Bronchial epithelial cell (primary cell): ENCODE data around the gene PTPRN2. TPM values are rescaled to one million over a fixed set of nuclear protein-coding genes. Genes with fewer than 3 reads are reported as not detected.

Experiments used
- DNase-seq: peaks from one replicate; pipeline ENCODE4 v3.0.0-alpha.2; 2010; ENCODE audit warnings: low read depth
- FAIRE-seq: peaks from 2 replicates; lab custom pipeline; 2011; peaks lifted over from hg19 to GRCh38; lab: Jason Lieb, UNC
- H3K27me3 ChIP-seq: 2 replicates; pipeline ENCODE4 v1.5.1; 2011; ENCODE audit warnings: low read length; ENCODE audit not compliant: control insufficient read depth, insufficient read depth
- H3K36me3 ChIP-seq: 2 replicates; pipeline ENCODE4 v1.5.1; 2011; ENCODE audit warnings: low read length; ENCODE audit not compliant: control insufficient read depth, insufficient read depth
- H3K4me3 ChIP-seq: 2 replicates; pipeline ENCODE4 v1.5.1; 2011; ENCODE audit warnings: mild to moderate bottlenecking, low read depth, low read length, control low read depth
- CTCF ChIP-seq: IDR thresholded peaks from 2 replicates; pipeline ENCODE4 v1.5.1; 2011; ENCODE audit warnings: mild to moderate bottlenecking, moderate library complexity, low read length, control low read depth, inconsistent platforms; ENCODE audit not compliant: insufficient read depth, severe bottlenecking
- total RNA-seq: library from RNA; depleted of rRNA; stranded (reverse); fragments of >200 nt; gene quantifications from 2 replicates; pipeline ENCODE4 v1.2.1, GENCODE V29; 2014

PTPRN2 gene
- total RNA-seq, 1 donor from 2014 or later = 1.1 TPM

GRCh38 chr7:158445421-158446175, 142.0 kb downstream of the PTPRN2 start:
- Histone ChIP-seq H3K27me3 (no peaks in the 10 kb centered on the region), H3K36me3 (no peaks in the 10 kb centered on the region), H3K4me3 (no peak overlapping the region)
- DNase-seq = no peak
- no peak for TF ChIP-seq CTCF
- no peak for FAIRE-seq

GRCh38 chr7:158444501-158445420, 142.9 kb downstream of the PTPRN2 start:
- Histone ChIP-seq H3K4me3 (no peak overlapping the region), H3K36me3 (no peaks in the 10 kb centered on the region), H3K27me3 (no peaks in the 10 kb centered on the region)
- FAIRE-seq (no peak), DNase-seq (no peak)
- no peak for TF ChIP-seq CTCF

GRCh38 chr7:158443688-158444483, 143.7 kb downstream of the PTPRN2 start:
- FAIRE-seq (no peak), DNase-seq (no peak)
- H3K4me3 ChIP-seq = no peak overlapping the region
- no peaks in the 10 kb centered on the region for H3K36me3 ChIP-seq
- H3K27me3 ChIP-seq = no peaks in the 10 kb centered on the region
- TF ChIP-seq CTCF = no peak

- DNase-seq (no peak), FAIRE-seq (no peak)
- no peaks in the 10 kb centered on the region for H3K27me3 ChIP-seq
- TF ChIP-seq CTCF = no peak
- H3K4me3 ChIP-seq = no peak overlapping the region
- no peaks in the 10 kb centered on the region for H3K36me3 ChIP-seq
These were observed 144.5 kb downstream of the PTPRN2 start for GRCh38 chr7:158443014-158443687.

- DNase-seq = peak; percentile 33
- TF ChIP-seq CTCF = peak; percentile 42
- FAIRE-seq = no peak
These were observed 145.4 kb downstream of the PTPRN2 start for GRCh38 chr7:158442260-158442659.

More at GRCh38 chr7:158442260-158442659, 145.4 kb downstream of the PTPRN2 start:
- no peaks in the 10 kb centered on the region for H3K27me3 ChIP-seq
- no peak overlapping the region for H3K4me3 ChIP-seq
- H3K36me3 ChIP-seq = no peaks in the 10 kb centered on the region
